ENCODE data around the gene RASSF6.
"Not testable (repeated sequence)": the region's sequence is repeated elsewhere in the genome, so short reads cannot be mapped to it uniquely, and the experiment has no call there.

RASSF6 gene

DNA sequence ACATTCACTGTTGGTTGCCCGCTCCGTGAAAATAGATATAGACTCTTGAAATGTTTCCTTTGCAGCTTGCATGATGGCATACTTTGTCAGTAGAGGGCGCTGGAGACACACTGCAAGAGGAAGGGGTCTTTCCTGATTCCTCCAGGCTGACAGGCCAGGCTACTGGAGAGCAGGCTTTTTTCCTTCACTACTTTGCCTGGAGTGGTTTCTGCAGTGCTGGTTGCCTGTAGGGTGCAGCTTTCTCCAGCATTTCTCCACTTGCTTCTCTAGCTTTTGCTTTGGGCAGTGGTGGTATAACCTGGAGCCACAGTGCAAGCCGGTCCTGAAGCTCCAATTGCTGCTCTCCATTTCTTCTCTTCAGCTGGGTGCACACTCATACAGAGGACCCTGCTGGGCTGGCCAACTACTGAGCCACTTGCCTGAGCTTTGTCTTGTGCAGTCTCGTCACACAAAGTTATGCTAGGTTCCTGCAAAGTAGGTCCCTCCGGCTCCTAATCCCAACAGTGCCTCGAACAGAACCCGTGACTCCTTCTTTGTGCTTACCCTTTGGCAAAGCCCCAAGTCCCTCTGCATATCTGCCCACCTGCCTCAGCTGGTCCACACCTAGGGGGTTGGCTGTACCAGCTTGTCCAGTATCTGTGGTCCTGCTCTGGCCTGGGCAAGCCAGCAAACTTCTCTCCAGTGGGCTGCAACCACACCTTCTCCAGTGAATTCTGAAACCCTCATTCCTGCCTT, 46.3 kb downstream of the RASSF6 start:
- H3K4me3 ChIP-seq (ENCODE audit: low read depth in 1 of 2, low read length in 1 of 2) = no peak overlapping the region
- H3K36me3 ChIP-seq = no peaks in the 10 kb centered on the region
- no peaks in the 10 kb centered on the region for H3K9me3 ChIP-seq
- no peaks in the 10 kb centered on the region for H3K27me3 ChIP-seq
- TF ChIP-seq, protein P1, sequence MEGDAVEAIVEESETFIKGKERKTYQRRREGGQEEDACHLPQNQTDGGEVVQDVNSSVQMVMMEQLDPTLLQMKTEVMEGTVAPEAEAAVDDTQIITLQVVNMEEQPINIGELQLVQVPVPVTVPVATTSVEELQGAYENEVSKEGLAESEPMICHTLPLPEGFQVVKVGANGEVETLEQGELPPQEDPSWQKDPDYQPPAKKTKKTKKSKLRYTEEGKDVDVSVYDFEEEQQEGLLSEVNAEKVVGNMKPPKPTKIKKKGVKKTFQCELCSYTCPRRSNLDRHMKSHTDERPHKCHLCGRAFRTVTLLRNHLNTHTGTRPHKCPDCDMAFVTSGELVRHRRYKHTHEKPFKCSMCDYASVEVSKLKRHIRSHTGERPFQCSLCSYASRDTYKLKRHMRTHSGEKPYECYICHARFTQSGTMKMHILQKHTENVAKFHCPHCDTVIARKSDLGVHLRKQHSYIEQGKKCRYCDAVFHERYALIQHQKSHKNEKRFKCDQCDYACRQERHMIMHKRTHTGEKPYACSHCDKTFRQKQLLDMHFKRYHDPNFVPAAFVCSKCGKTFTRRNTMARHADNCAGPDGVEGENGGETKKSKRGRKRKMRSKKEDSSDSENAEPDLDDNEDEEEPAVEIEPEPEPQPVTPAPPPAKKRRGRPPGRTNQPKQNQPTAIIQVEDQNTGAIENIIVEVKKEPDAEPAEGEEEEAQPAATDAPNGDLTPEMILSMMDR (IDR thresholded peaks at IDR 0.05) = peak; percentile 50
- no peak overlapping the region for H3K27ac ChIP-seq
- no peaks in the 10 kb centered on the region for H3K4me1 ChIP-seq (ENCODE audit: control insufficient read depth in 1 of 2, insufficient read depth in 1 of 2, low read depth in 1 of 2, low read length in 1 of 2)

GRCh38 chr4:73550865-73551264, 69.4 kb downstream of the RASSF6 start:
- H3K36me3 ChIP-seq; H3K4me3 ChIP-seq (ENCODE audit: low read depth in 1 of 2, low read length in 1 of 2); H3K9me3 ChIP-seq; H3K4me1 ChIP-seq (ENCODE audit: control insufficient read depth in 1 of 2, insufficient read depth in 1 of 2, low read depth in 1 of 2, low read length in 1 of 2); H3K27me3 ChIP-seq; H3K27ac ChIP-seq: not testable (repeated sequence)

DNA sequence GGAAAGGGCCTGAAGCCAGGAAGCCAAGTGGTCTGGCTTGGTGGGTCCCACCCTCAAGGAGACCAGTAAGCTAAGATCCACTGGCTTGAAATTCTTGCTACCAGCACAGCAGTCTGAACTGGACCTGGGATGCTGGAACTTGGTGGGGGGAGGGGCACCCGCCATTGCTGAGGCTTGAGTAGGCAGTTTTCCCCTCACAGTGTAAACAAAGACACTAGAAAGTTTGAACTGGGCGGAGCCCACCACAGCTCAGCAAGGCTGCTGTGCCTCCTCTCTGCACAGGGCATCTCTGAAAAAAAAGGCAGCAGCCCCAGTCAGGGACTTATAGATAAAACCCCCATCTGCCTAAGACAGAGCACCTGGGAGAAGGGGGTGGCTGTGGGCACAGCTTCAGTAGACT, 75.6 kb downstream of the RASSF6 start:
- Histone ChIP-seq H3K4me1 (ENCODE audit: control insufficient read depth in 1 of 2, insufficient read depth in 1 of 2, low read depth in 1 of 2, low read length in 1 of 2) (no peaks in the 10 kb centered on the region), H3K9me3 (no peaks in the 10 kb centered on the region), H3K4me3 (ENCODE audit: low read depth in 1 of 2, low read length in 1 of 2) (no peak overlapping the region), H3K27ac (no peak overlapping the region), H3K27me3 (no peaks in the 10 kb centered on the region), H3K36me3 (no peaks in the 10 kb centered on the region)
- TF ChIP-seq, protein P1 (IDR thresholded peaks at IDR 0.05) = no peak

DNA sequence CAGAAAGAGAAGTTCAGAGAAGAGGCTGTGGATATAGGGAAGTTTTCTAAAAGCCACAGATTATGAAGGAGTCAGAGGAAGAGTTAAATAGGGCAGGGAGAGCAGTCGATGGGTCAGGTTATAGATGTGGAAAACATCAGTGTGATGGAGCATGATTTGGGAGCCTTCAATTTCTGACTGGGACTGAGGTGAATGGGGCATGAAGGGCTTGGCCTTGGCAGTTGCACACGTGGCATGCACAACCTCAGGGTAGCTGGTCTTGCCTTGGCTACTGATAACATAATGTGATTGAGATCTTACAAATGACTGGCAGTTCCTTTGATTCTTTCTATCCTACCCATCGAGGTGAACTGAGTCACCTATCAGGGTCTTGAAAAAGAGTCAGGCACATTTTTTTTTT, 79.0 kb downstream of the RASSF6 start:
- no peaks in the 10 kb centered on the region for H3K9me3 ChIP-seq
- no peaks in the 10 kb centered on the region for H3K27me3 ChIP-seq
- H3K36me3 ChIP-seq = no peaks in the 10 kb centered on the region
- no peaks in the 10 kb centered on the region for H3K4me1 ChIP-seq (ENCODE audit: control insufficient read depth in 1 of 2, insufficient read depth in 1 of 2, low read depth in 1 of 2, low read length in 1 of 2)
- no peak overlapping the region for H3K4me3 ChIP-seq (ENCODE audit: low read depth in 1 of 2, low read length in 1 of 2)
- H3K27ac ChIP-seq = no peak overlapping the region
- TF ChIP-seq, protein P1 (IDR thresholded peaks at IDR 0.05) = no peak

GRCh38 chr4:73540826-73541225, 79.4 kb downstream of the RASSF6 start:
- H3K27ac ChIP-seq = no peak overlapping the region
- H3K4me3 ChIP-seq (ENCODE audit: low read depth in 1 of 2, low read length in 1 of 2) = no peak overlapping the region
- H3K36me3 ChIP-seq = no peaks in the 10 kb centered on the region
- no peaks in the 10 kb centered on the region for H3K9me3 ChIP-seq
- TF ChIP-seq, protein P1 (IDR thresholded peaks at IDR 0.05) = no peak
- H3K4me1 ChIP-seq (ENCODE audit: control insufficient read depth in 1 of 2, insufficient read depth in 1 of 2, low read depth in 1 of 2, low read length in 1 of 2) = no peaks in the 10 kb centered on the region
- no peaks in the 10 kb centered on the region for H3K27me3 ChIP-seq

- Histone ChIP-seq H3K36me3 (no peaks in the 10 kb centered on the region), H3K9me3 (no peaks in the 10 kb centered on the region), H3K27ac (no peak overlapping the region), H3K27me3 (no peaks in the 10 kb centered on the region), H3K4me1 (ENCODE audit: control insufficient read depth in 1 of 2, insufficient read depth in 1 of 2, low read depth in 1 of 2, low read length in 1 of 2) (no peaks in the 10 kb centered on the region), H3K4me3 (ENCODE audit: low read depth in 1 of 2, low read length in 1 of 2) (no peak overlapping the region)
- TF ChIP-seq, protein P1 (IDR thresholded peaks at IDR 0.05) = no peak
These were observed 80.8 kb downstream of the RASSF6 start for GRCh38 chr4:73539386-73539785.
